OCI-LY1 (cell line): ENCODE measurements around the gene PIK3R4.

Experiments used
- H2AFZ ChIP-seq: fragments of 200-600 bp; sonication (generic), shearing (Covaris generic); 2 replicates; pipeline ENCODE4 v1.6.0; 2014; ENCODE audit warnings: antibody characterized with exemption, mild to moderate bottlenecking, low read length
- H3F3A ChIP-seq: fragments of 200-600 bp; sonication (generic), shearing (Covaris generic); 2 replicates; pipeline ENCODE4 v1.6.0; 2014; ENCODE audit warnings: mild to moderate bottlenecking, antibody characterized with exemption, low read length, moderate library complexity; ENCODE audit not compliant: insufficient read depth
- H3K27ac ChIP-seq: fragments of 200-600 bp; sonication (generic); 2 replicates; pipeline ENCODE4 v1.5.1; 2014; ENCODE audit warnings: low read length, mixed run types, mild to moderate bottlenecking, low read depth; ENCODE audit not compliant: poor library complexity, severe bottlenecking
- H3K27me3 ChIP-seq: fragments of 200-600 bp; sonication (generic); 2 replicates; pipeline ENCODE4 v1.6.0; 2014; ENCODE audit warnings: antibody characterized with exemption, mild to moderate bottlenecking, low read length, moderate library complexity; ENCODE audit not compliant: insufficient read depth
- H3K36me3 ChIP-seq: fragments of 200-600 bp; sonication (generic); 2 replicates; pipeline ENCODE4 v1.6.1; 2014; ENCODE audit warnings: mild to moderate bottlenecking, antibody characterized with exemption, low read length, moderate library complexity, mixed read lengths; ENCODE audit not compliant: insufficient read depth
- H3K4me1 ChIP-seq: fragments of 200-600 bp; sonication (generic); 2 replicates; pipeline ENCODE4 v1.5.1; 2014; ENCODE audit warnings: mild to moderate bottlenecking, low read length, moderate library complexity; ENCODE audit not compliant: insufficient read depth, severe bottlenecking
- H3K4me2 ChIP-seq: fragments of 200-600 bp; sonication (generic), shearing (Covaris generic); 2 replicates; pipeline ENCODE4 v1.6.1; 2014; ENCODE audit warnings: low read length
- H3K4me3 ChIP-seq: fragments of 200-600 bp; sonication (generic); 2 replicates; pipeline ENCODE4 v1.5.1; 2014; ENCODE audit warnings: low read length, low read depth, mild to moderate bottlenecking, mixed read lengths; ENCODE audit not compliant: poor library complexity, severe bottlenecking
- H3K79me2 ChIP-seq: fragments of 200-600 bp; shearing (Covaris generic); 2 replicates; pipeline ENCODE4 v1.6.1; 2016; ENCODE audit warnings: mixed run types, low read length, mixed read lengths; ENCODE audit not compliant: insufficient read depth
- H3K9ac ChIP-seq: fragments of 200-600 bp; sonication (generic), shearing (Covaris generic); 2 replicates; pipeline ENCODE4 v1.6.1; 2014; ENCODE audit warnings: mild to moderate bottlenecking, low read length, mixed read lengths
- H3K9me2 ChIP-seq: fragments of 200-600 bp; sonication (generic), shearing (Covaris generic); 2 replicates; pipeline ENCODE4 v1.6.1; 2014; ENCODE audit warnings: low read depth, mild to moderate bottlenecking, low read length, mixed read lengths
- H3K9me3 ChIP-seq: fragments of 200-600 bp; shearing (Covaris generic); 2 replicates; pipeline ENCODE4 v1.6.1; 2014; ENCODE audit warnings: low read length, mixed read lengths
- H4K20me1 ChIP-seq: fragments of 200-600 bp; sonication (generic), shearing (Covaris generic); 2 replicates; pipeline ENCODE4 v1.6.0; 2016; ENCODE audit warnings: mild to moderate bottlenecking, low read length; ENCODE audit not compliant: insufficient read depth
- CTCF ChIP-seq: fragments of 200-600 bp; sonication (generic), shearing (Covaris generic); IDR thresholded peaks from 2 replicates; pipeline ENCODE4 v1.5.1; 2017; ENCODE audit warnings: mild to moderate bottlenecking, antibody characterized with exemption, low read length, moderate library complexity, mixed read lengths
- EZH2 ChIP-seq: fragments of 200-600 bp; sonication (generic), shearing (Covaris generic); IDR thresholded peaks from 2 replicates; pipeline ENCODE4 v1.8.0; 2017; ENCODE audit warnings: borderline replicate concordance, mixed run types, mild to moderate bottlenecking, antibody characterized with exemption, low read length, moderate library complexity, mixed read lengths

The PIK3R4 gene

GRCh38 chr3:130761730-130762311, 15.2 kb upstream of the PIK3R4 start:
- Histone ChIP-seq H3K9me3 (no peaks in the 10 kb centered on the region), H4K20me1 (no peaks in the 10 kb centered on the region), H3K9me2 (no peaks in the 10 kb centered on the region), H3K36me3 (no peaks in the 10 kb centered on the region), H3K9ac (no peak overlapping the region), H3K79me2 (no peaks in the 10 kb centered on the region), H3K4me3 (no peak overlapping the region), H3F3A (no peaks in the 10 kb centered on the region), H3K4me2 (no peak overlapping the region), H3K4me1 (no peaks in the 10 kb centered on the region), H3K27me3 (no peaks in the 10 kb centered on the region), H3K27ac (no peak overlapping the region), H2AFZ (no peak overlapping the region)
- TF ChIP-seq EZH2 (no peak), CTCF (no peak)

GRCh38 chr3:130760922-130761321, 14.3 kb upstream of the PIK3R4 start:
- H3K9me2 ChIP-seq: no peaks in the 10 kb centered on the region
- H3K27me3 ChIP-seq: no peaks in the 10 kb centered on the region
- no peaks in the 10 kb centered on the region for H4K20me1 ChIP-seq
- no peaks in the 10 kb centered on the region for H3F3A ChIP-seq
- no peak overlapping the region for H3K4me3 ChIP-seq
- H3K4me2 ChIP-seq: no peak overlapping the region
- no peaks in the 10 kb centered on the region for H3K79me2 ChIP-seq
- no peaks in the 10 kb centered on the region for H3K9me3 ChIP-seq
- H3K36me3 ChIP-seq: no peaks in the 10 kb centered on the region
- no peaks in the 10 kb centered on the region for H3K4me1 ChIP-seq
- no peak overlapping the region for H2AFZ ChIP-seq
- H3K27ac ChIP-seq: no peak overlapping the region
- no peak overlapping the region for H3K9ac ChIP-seq
- TF ChIP-seq CTCF (no peak), EZH2 (no peak)

GRCh38 chr3:130759692-130760338, 13.2 kb upstream of the PIK3R4 start:
- H3K9me2 ChIP-seq: no peaks in the 10 kb centered on the region
- H3K36me3 ChIP-seq: no peaks in the 10 kb centered on the region
- no peak overlapping the region for H3K27ac ChIP-seq
- H3K4me2 ChIP-seq: no peak overlapping the region
- no peaks in the 10 kb centered on the region for H3F3A ChIP-seq
- no peaks in the 10 kb centered on the region for H3K9me3 ChIP-seq
- H3K4me3 ChIP-seq: no peak overlapping the region
- H3K79me2 ChIP-seq: no peaks in the 10 kb centered on the region
- no peak overlapping the region for H3K9ac ChIP-seq
- TF ChIP-seq CTCF (peak; percentile 94), EZH2 (no peak)
- no peaks in the 10 kb centered on the region for H3K27me3 ChIP-seq
- no peaks in the 10 kb centered on the region for H4K20me1 ChIP-seq
- H3K4me1 ChIP-seq: no peaks in the 10 kb centered on the region
- H2AFZ ChIP-seq: no peak overlapping the region
